HepG2 (cell line): Measurements from ENCODE around the gene RAMP1. TPM values are rescaled to one million over a fixed set of nuclear protein-coding genes. Genes with fewer than 3 reads are reported as not detected.

Experiments
- ATAC-seq: fragments of 200-7000 bp; cut with Tn5 transposase; 3 replicates; pipeline ENCODE4 v1.9.1; 2020; ENCODE audit warnings: mild to moderate bottlenecking, moderate library complexity
- BruUV-seq: library from RNA; stranded (reverse); fragments of 400-500 nt; replicated peaks from 2 replicates; lab custom pipeline; 2021; lab: Mats Ljungman, UMichigan
- CTCF ChIA-PET: fragments of 300-600 bp; formaldehyde crosslinking; extraction: SDS; loops from one replicate; lab custom pipeline; 2021; ENCODE audit warnings: low total read pairs, inconsistent platforms, low intra/inter-chr PET ratio; lab: Yijun Ruan, JAX
- POLR2A ChIA-PET: fragments of 350-600 bp; sonication (Branson Sonifier 250); formaldehyde crosslinking; loops from one replicate; lab custom pipeline; 2020; ENCODE audit warnings: antibody characterized with exemption, inconsistent platforms; lab: Yijun Ruan, JAX
- DNase-seq: peaks from one replicate; pipeline ENCODE4 v3.0.0-alpha.2; 2015; ENCODE audit warnings: low spot score
- FAIRE-seq: peaks from 3 replicates; lab custom pipeline; 2011; peaks lifted over from hg19 to GRCh38; lab: Jason Lieb, UNC
- H2AFZ ChIP-seq: one replicate; pipeline ENCODE4 v1.6.1; 2011; ENCODE audit warnings: low read length, inconsistent platforms
- H3K27ac ChIP-seq: fragments of 300-600 bp; 3 replicates; pipeline ENCODE4 v1.8.0; 2011; ENCODE audit warnings: mixed run types, mild to moderate bottlenecking, mixed read lengths, low read length, inconsistent platforms; ENCODE audit not compliant: insufficient read depth; ENCODE audit errors: extremely low read length
- H3K27me3 ChIP-seq, 2 experiments: fragments of 200-600 bp in 1 of 2; 2 replicates in 1 of 2; 3 replicates in 1 of 2; pipeline versions ENCODE4 v1.6.0 to v1.8.0; 2011; ENCODE audit warnings: low read length in 2 of 2, mild to moderate bottlenecking in 2 of 2, moderate library complexity in 2 of 2, inconsistent platforms in 1 of 2; ENCODE audit not compliant: insufficient read depth in 2 of 2, control insufficient read depth in 1 of 2
- H3K36me3 ChIP-seq, 2 experiments: fragments of 200-600 bp in 1 of 2; replicated peaks in 1 of 2; 2 replicates in 1 of 2; 3 replicates in 1 of 2; pipeline versions ENCODE4 v1.5.1 to v1.8.0; 2011; ENCODE audit warnings: low read length in 2 of 2, inconsistent platforms in 1 of 2; ENCODE audit not compliant: insufficient read depth in 2 of 2, control insufficient read depth in 1 of 2
- H3K4me1 ChIP-seq: 2 replicates; pipeline ENCODE4 v1.5.1; 2012; ENCODE audit warnings: low read length, inconsistent platforms; ENCODE audit not compliant: insufficient read depth
- H3K4me2 ChIP-seq: 2 replicates; pipeline ENCODE4 v1.6.0; 2011; ENCODE audit warnings: low read depth, low read length, inconsistent platforms
- H3K4me3 ChIP-seq, 3 experiments: fragments of 200-600 bp in 1 of 3; sonication (generic), shearing (Covaris generic) in 1 of 3; replicated peaks in 1 of 3; 2 replicates each; pipeline ENCODE4 v1.5.1; 2011 to 2016; ENCODE audit warnings: low read length in 3 of 3, inconsistent platforms in 2 of 3, low read depth in 2 of 3, mild to moderate bottlenecking in 2 of 3, control low read depth in 1 of 3, mixed read lengths in 1 of 3; ENCODE audit not compliant: insufficient read depth in 1 of 3
- H3K79me2 ChIP-seq: one replicate; pipeline ENCODE4 v1.6.1; 2011; ENCODE audit warnings: low read length, inconsistent platforms; ENCODE audit not compliant: insufficient read depth
- H3K9ac ChIP-seq: 2 replicates; pipeline ENCODE4 v1.6.0; 2011; ENCODE audit warnings: mild to moderate bottlenecking, low read depth, low read length, inconsistent platforms; ENCODE audit not compliant: insufficient read depth
- H3K9me3 ChIP-seq: 2 replicates; pipeline ENCODE4 v1.5.1; 2012; ENCODE audit warnings: mild to moderate bottlenecking, low read length
- H4K20me1 ChIP-seq: 2 replicates; pipeline ENCODE4 v1.6.0; 2011; ENCODE audit warnings: inconsistent platforms, mild to moderate bottlenecking, low read length, moderate library complexity; ENCODE audit not compliant: insufficient read depth
- ATRX ChIP-seq: sonication (generic); formaldehyde crosslinking; IDR thresholded peaks from 2 replicates; pipeline ENCODE4 v1.4.0; 2020; ENCODE audit warnings: missing genetic modification reagents, borderline replicate concordance
- MED13 ChIP-seq: sonication (generic); formaldehyde crosslinking; IDR thresholded peaks from 2 replicates; pipeline ENCODE4 v1.5.0; 2020; ENCODE audit warnings: missing genetic modification reagents
- MYC ChIP-seq: sonication (generic); formaldehyde crosslinking; IDR thresholded peaks from 2 replicates; pipeline ENCODE4 v1.9.0; 2021; ENCODE audit warnings: missing genetic modification reagents, borderline replicate concordance
- NR2F6 ChIP-seq, 2 experiments: IDR thresholded peaks; 2 replicates each; pipeline ENCODE4 v1.6.1; 2016; ENCODE audit warnings: antibody characterized with exemption in 1 of 2, mild to moderate bottlenecking in 1 of 2
- RBAK ChIP-seq: sonication (generic); formaldehyde crosslinking; IDR thresholded peaks from 2 replicates; pipeline ENCODE4 v1.5.1; 2020; ENCODE audit warnings: mild to moderate bottlenecking, missing genetic modification reagents
- SP1 ChIP-seq, 2 experiments: fragments of 450-650 bp in 1 of 2; sonication (generic) in 1 of 2; formaldehyde crosslinking in 1 of 2; IDR thresholded peaks; 2 replicates each; pipeline versions ENCODE4 v1.4.0 to v1.6.1; 2016 to 2020; ENCODE audit warnings: missing genetic modification reagents in 1 of 2
- ZNF367 ChIP-seq: sonication (generic); formaldehyde crosslinking; IDR thresholded peaks from 2 replicates; pipeline ENCODE4 v1.4.0; 2020; ENCODE audit warnings: missing genetic modification reagents, borderline replicate concordance
- ZNF441 ChIP-seq: sonication (generic); formaldehyde crosslinking; IDR thresholded peaks from 2 replicates; pipeline ENCODE4 v1.7.0; 2021; ENCODE audit warnings: missing genetic modification reagents, borderline replicate concordance
- ZNF619 ChIP-seq: sonication (generic); formaldehyde crosslinking; IDR thresholded peaks from 2 replicates; pipeline ENCODE4 v1.4.0; 2020; ENCODE audit warnings: mild to moderate bottlenecking, missing genetic modification reagents
- WGBS: methylation state at CpG from one replicate; pipeline ENCODE4 v1.1.6; 2017; ENCODE audit warnings: low lambda C conversion rate; 5-methylcytosine and 5-hydroxymethylcytosine counted together
- in situ Hi-C: cut with HindIII; loops from 2 replicates; pipeline ENCODE4 v1.10.0; 2017; ENCODE audit warnings: low pct_unique_long_range_greater_than_20kb; ENCODE audit not compliant: extremely low pct_ligation_motif_present
- intact Hi-C: fragments of 100-400 bp; cut with micrococcal nuclease; formaldehyde crosslinking; loops from one replicate; pipeline ENCODE4 v1.10.0; 2022; ENCODE audit not compliant: unreplicated experiment
- polyA plus RNA-seq, 8 experiments: library from polyadenylated mRNA; depleted of rRNA in 3 of 8; stranded (reverse) in 7 of 8; unstranded in 1 of 8; fragments of >200 nt; fragmentation: Illumina TruSeq in 4 of 8; extraction: Trizol in 4 of 8; gene quantifications; 2 replicates each; pipeline versions ENCODE4 v1.2.1 to v1.2.3, GENCODE V29; 2011 to 2016; ENCODE audit warnings: low read depth in 4 of 8, missing spikeins in 1 of 8, mixed read lengths in 1 of 8; ENCODE audit not compliant: insufficient read depth in 1 of 8
- total RNA-seq, 5 experiments: library from RNA; depleted of rRNA; stranded (reverse); fragments of >200 nt; fragmentation: Illumina TruSeq; extraction: Trizol; gene quantifications; 2 replicates each; pipeline ENCODE4 v1.2.3, GENCODE V29; 2016; ENCODE audit warnings: low read depth in 1 of 5
- TF ChIP-seq, protein P1 (sequence below): sonication (generic); formaldehyde crosslinking; IDR thresholded peaks from 2 replicates; pipeline ENCODE4 v1.4.0; 2020; ENCODE audit warnings: missing genetic modification reagents

The RAMP1 gene
- total and polyA plus RNA-seq, 2 of the 13 experiments (the other 11 are each of a cell fraction or from before 2014, with no cell fraction given) = 0.29 to 0.61 TPM

- TF ChIP-seq RBAK (CRISPR knock-in tag) (no peak), MYC (CRISPR knock-in tag) (no peak), ATRX (CRISPR knock-in tag) (no peak)
- TF ChIP-seq, protein P1, sequence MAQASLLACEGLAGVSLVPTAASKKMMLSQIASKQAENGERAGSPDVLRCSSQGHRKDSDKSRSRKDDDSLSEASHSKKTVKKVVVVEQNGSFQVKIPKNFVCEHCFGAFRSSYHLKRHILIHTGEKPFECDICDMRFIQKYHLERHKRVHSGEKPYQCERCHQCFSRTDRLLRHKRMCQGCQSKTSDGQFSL (CRISPR knock-in tag) = no peak
- TF ChIP-seq, all 625 proteins: peak for 0
- no peak for FAIRE-seq
- H4K20me1 ChIP-seq = no peaks in the 10 kb centered on the region
- BruUV-seq = no TSS peak
- POLR2A ChIA-PET = no interaction called here
- ATAC-seq = no peak
- H3K9ac ChIP-seq = no peak overlapping the region
- 9% methylated on average over 3 of the region's 3 CpGs for WGBS
- H3K79me2 ChIP-seq = no peaks in the 10 kb centered on the region
- no peak for DNase-seq
- no peak overlapping the region for H3K27ac ChIP-seq
- no peaks in the 10 kb centered on the region for H3K36me3 ChIP-seq
- no peak overlapping the region for H2AFZ ChIP-seq
- peaks cover 1% of the 10 kb centered on the region for H3K9me3 ChIP-seq
- in situ Hi-C loops (loop anchor here (10.0 kb wide), 1 partner anchor 411 kb away; no protein-coding TSS in a partner anchor), intact Hi-C loops (no loop called here)
- no peaks in the 10 kb centered on the region for H3K4me1 ChIP-seq
- H3K4me2 ChIP-seq = no peak overlapping the region
- no peak overlapping the region for H3K4me3 ChIP-seq
- H3K27me3 ChIP-seq = peaks cover 3 to 62% of the 10 kb centered on the region in 2 experiments; a peak in 4 of 5 replicates
- CTCF ChIA-PET = no interaction called here
These were observed 5.1 kb upstream of the RAMP1 start for GRCh38 chr2:237854295-237854694.

DNA sequence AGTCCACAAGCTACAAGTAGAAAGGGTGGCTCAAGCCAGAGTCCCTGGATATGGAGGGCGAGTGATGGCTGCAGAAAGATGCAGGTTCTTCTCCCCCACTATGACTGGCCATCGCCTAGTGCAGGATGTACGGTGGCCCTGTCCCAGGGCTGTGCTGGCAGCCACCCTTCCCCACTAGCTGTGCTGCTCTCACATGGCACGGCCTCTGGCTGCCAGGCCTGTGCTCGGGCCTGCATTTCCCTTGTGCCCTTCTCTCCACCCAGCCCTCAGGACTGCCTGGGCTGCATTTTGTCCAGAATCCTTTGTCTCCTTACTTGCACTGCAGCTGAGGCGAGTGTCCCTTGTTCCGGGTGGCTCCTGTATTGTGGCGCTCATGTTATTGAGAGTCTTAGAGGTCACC is 1.6 kb upstream of the RAMP1 start:
- H3K9me3 ChIP-seq = no peaks in the 10 kb centered on the region
- no TSS peak for BruUV-seq
- 43% methylated on average over 8 of the region's 8 CpGs for WGBS
- H3K4me2 ChIP-seq = no peak overlapping the region
- no peak overlapping the region for H3K9ac ChIP-seq
- in situ Hi-C loops = loop anchor here (5.0 to 10.0 kb wide), 2 partner anchors 250 to 407 kb away; no protein-coding TSS in a partner anchor
- no peaks in the 10 kb centered on the region for H3K36me3 ChIP-seq
- FAIRE-seq = no peak
- H3K79me2 ChIP-seq = no peaks in the 10 kb centered on the region
- no peaks in the 10 kb centered on the region for H4K20me1 ChIP-seq
- no peak for ATAC-seq
- H2AFZ ChIP-seq = no peak overlapping the region
- no peak overlapping the region for H3K27ac ChIP-seq
- peaks cover 29% of the 10 kb centered on the region for H3K4me1 ChIP-seq
- ChIA-PET CTCF (interaction anchor here (1.1 to 2.2 kb wide), 5 partner anchors 158 to 405 kb away, joined by 3 to 10 read pairs (median 7); no protein-coding TSS in a partner anchor), POLR2A (interaction anchor here (1.0 to 1.1 kb wide), 3 partner anchors 249 to 406 kb away, joined by 3 to 4 read pairs (median 4); partner anchors contain the start of gene HES6)
- no peak overlapping the region for H3K4me3 ChIP-seq
- TF ChIP-seq MED13 (CRISPR knock-in tag) (no peak), NR2F6 (IDR thresholded peaks at IDR 0.05) (no peak), NR2F6 (CRISPR knock-in tag; IDR thresholded peaks at IDR 0.05) (no peak), ZNF367 (CRISPR knock-in tag) (no peak), SP1 (IDR thresholded peaks at IDR 0.05) (no peak), SP1 (CRISPR knock-in tag; IDR thresholded peaks at IDR 0.05) (no peak), ZNF619 (CRISPR knock-in tag) (no peak), ZNF441 (CRISPR knock-in tag) (no peak)
- no peak for DNase-seq
- peaks cover 6 to 77% of the 10 kb centered on the region in 2 experiments; a peak in 4 of 5 replicates for H3K27me3 ChIP-seq
- intact Hi-C loops = loop anchor here (1.0 to 5.0 kb wide), 3 partner anchors 250 to 406 kb away; partner anchors contain the start of gene KLHL30
